HG03378 (cell line): Measurements from ENCODE around the gene SV2C.
"Not testable (repeated sequence)": the region's sequence is repeated elsewhere in the genome, so short reads cannot be mapped to it uniquely, and the experiment has no call there.

Experiments used
- ATAC-seq: cut with Tn5 transposase; IDR thresholded peaks from one replicate; pipeline ENCODE4 v1.9.1; 2021; ENCODE audit warnings: mild to moderate bottlenecking, moderate library complexity; ENCODE audit not compliant: unreplicated experiment

The SV2C gene

GRCh38 chr5:76082772-76083554 is at the start of gene SV2C:
TSS of gene SV2C (plus strand) at chr5:76083383. CDS start at chr5:76131751, 48,368 bp downstream.
- ATAC-seq, result no peak

- not testable (repeated sequence) for ATAC-seq
Measured at GRCh38 chr5:76037736-76038151, 45.4 kb upstream of the SV2C start.

DNA sequence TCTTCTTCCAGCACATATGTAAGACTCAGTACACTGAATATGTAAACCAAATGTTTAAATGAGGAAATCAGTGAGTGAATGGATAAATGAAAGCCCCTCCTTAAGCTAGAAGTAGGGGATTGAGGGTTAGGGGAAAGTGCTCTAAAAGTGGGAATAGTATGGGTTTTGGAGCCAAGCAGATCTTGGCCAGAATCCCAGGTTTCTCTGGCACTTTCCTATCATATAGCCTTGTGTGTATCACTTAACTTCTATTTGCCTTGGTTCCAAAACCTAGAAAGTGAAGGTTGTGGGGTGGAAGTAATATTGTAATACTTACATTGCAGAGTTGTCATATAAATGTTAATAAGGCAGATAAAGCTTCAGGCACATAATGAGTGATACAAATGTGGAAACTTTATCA is 45.0 kb upstream of the SV2C start:
- no peak for ATAC-seq

GRCh38 chr5:76040806-76041205 is 42.4 kb upstream of the SV2C start:
- no peak for ATAC-seq

GRCh38 chr5:76041863-76042262 is 41.3 kb upstream of the SV2C start:
- no peak for ATAC-seq

GRCh38 chr5:76046741-76047140 is 36.4 kb upstream of the SV2C start:
- no peak for ATAC-seq

GRCh38 chr5:76050134-76050533 is 33.0 kb upstream of the SV2C start:
- no peak for ATAC-seq

DNA sequence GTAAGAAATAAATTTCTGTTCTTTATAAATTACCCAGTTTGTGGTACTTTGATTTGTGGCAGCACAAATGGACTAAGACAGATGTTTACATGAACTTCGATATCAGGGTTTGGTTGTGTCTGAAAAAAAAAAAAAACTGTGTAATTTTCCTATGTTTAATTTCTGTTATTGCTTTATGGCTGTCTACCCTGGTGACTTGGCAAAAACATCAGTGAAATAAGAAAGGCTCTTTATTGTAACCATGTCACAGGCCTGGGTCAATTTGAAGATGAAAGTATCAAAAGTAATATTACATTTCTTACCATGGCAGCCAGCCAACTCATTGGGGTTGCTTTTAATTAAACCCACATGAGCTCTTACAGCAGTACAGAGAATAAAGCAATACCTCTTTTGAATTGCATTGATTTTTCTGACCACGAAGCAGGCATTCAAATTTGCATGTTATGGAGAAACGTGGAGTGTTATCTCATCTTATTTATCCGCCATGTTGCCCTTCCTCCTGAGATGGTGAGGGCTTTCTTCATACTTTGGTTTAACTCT is 20.6 kb upstream of the SV2C start:
- no peak for ATAC-seq

DNA sequence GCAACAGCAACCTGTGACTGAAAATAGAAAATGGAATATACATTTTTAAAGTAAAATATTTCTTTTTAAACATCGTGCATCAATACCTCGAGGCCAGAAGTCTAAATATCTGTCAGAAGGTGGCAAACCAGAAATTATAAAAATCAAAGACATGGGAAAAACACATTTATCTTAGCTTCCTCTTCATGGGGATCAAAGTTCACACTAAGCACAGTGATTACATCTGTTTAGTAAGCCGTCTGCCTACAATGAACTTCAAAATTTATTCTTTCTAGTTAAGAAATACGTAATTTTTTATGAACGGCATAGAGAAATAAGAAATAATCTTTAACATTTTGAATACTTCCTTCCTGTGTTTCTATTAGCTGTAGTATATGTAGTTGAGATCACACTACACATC is 17.9 kb upstream of the SV2C start:
- ATAC-seq, result no peak

- no peak for ATAC-seq
Measured at GRCh38 chr5:76069061-76069735, 14.0 kb upstream of the SV2C start.

DNA sequence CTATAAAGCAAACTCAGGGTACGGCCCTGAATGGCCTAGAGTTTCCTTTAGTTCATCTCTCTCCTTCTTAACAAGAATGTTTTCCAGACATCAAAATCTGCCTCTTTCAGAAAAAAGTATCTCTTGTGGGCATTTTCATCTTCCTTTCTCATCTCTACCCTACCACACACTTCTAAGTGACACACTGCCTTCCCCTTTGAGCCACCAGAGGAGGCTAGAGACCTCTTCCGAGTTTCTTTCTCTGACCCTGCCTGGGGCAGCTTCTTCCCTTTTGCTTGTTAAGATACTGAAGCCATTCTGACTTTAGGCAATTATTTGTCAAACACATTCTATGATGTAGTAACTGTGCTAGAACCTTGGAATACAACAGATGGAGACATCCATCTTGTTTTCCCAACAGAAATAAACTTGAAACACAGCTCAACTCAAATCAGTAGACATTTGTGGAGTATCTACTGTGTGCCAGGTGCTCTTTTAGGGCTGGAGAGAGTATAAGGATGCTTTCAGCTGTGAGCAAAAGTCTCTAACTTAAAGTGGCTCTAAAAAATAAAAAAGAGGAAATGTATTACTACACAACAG is 8.6 kb upstream of the SV2C start:
- ATAC-seq, result no peak

DNA sequence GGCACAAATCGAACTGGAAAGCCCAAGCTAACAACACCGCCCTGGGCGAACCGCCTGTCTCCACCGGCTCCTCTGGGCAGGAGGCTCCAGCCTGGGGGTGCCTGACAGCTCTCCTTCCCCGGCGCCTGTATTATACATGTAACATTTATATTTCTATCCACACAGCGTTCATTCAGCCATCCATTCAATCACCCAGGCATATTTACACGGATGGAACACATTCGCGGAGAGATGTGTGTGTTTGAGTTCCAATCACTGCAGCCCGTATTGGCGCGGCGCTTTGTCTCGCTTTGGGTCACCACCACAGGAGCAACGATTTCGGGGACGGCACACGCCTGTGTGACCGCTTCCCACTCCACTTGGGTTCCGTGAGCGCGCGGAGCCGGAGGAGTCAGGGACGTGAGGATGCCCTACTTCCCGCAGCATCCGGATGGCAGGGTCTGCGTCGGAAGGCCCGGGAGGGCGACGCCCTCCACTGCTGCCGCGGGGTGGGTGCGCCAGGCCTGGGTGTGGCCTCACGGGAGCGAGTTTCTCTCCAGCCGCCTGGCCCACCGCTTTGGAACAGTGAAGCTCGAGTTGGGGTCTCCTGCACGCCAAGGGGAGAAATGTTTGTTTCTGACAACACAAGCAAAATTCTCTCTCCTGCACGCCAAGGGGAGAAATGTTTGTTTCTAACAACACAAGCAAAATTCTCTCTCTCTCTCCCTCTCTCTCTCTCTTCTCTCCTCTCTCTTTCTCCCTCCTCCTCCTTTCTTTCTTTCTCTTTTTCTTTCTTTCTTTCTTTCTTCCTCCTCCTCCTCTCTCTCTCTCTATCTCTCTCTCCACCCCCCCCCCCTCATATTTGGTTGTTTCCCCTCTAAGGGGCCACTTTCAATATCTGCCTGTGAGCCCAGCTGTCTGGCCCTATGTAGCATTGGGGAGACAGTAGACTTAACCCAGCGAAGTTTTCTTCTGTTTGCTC is 1.1 kb upstream of the SV2C start:
- ATAC-seq, result no peak

GRCh38 chr5:76083555-76084495 is 642 bp downstream of the SV2C start:
- ATAC-seq, result no peak

GRCh38 chr5:76084496-76085242 is 1.5 kb downstream of the SV2C start:
- no peak for ATAC-seq

DNA sequence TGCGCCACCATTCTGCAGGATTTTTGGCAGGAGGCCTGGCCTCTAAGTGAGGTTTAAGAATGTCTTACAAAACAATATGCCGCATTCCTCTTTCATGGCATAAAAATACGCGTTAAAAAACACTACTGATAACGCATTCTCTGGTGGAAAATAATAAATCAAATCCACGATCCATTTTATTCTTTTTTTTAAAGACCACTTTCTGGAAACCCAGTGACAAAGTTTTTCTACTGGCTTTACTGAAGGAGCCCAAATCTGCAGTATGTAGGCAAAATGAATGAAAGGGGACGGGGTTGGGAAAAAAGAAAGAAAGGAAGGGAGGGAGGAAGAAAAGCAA is 2.0 kb downstream of the SV2C start:
- ATAC-seq, result no peak

DNA sequence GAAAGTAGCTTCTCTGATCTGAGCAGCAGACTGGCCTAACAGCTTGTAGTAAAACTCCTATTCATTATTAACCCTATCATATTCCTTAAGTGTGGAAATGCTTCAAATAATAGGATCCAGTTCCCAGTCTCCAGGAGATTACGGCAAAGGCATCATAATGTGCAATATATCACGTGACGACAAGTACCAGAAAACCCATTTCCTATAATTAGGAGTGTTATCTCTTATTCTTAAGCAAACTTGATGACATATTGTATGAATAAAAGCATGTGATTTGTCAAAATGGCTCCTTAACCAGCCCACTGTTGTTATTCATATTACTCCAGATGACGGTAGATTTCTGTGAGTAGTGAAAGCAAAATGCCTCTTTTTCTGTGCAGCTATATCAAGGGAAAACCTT is 2.9 kb downstream of the SV2C start:
- ATAC-seq, result no peak

- ATAC-seq, result not testable (repeated sequence)
Measured at GRCh38 chr5:76089156-76089555, 6.0 kb downstream of the SV2C start.

DNA sequence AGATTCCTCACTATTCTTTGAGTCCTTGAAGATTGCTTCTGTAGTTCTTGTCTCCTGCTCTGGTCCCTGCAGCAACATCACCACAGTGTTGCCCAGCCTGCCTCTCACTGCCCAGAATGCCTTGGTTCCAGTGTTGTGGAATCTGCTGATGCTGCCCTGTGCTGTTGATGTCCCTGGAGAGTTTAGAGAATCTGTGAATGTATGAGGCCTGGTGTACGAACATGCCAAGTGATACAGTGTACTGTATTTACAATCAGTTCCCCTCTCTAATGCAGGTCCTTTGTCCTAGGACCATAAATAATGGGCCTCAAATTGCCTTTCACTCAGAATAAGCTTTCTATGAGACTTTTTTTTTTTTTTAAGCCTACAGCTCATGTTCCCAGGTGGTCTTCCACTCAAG is 8.2 kb downstream of the SV2C start:
- ATAC-seq, result no peak

GRCh38 chr5:76099286-76099702 is 16.1 kb downstream of the SV2C start:
- no peak for ATAC-seq
